Urothelium cell line (cell line): Measurements from ENCODE around the gene DHX40.
A peak's percentile ranks its signal among the peaks of the same experiment; 100 is the strongest.
"Not testable (repeated sequence)": the region's sequence is repeated elsewhere in the genome, so short reads cannot be mapped to it uniquely, and the experiment has no call there.

Experiments
- DNase-seq: peaks from one replicate; pipeline ENCODE4 v3.0.0; 2011; ENCODE audit warnings: low spot score, mixed read lengths
- FAIRE-seq: peaks from 2 replicates; lab custom pipeline; 2011; peaks lifted over from hg19 to GRCh38; lab: Jason Lieb, UNC

DHX40 gene

GRCh38 chr17:59558953-59559352 lies 6.5 kb upstream of the DHX40 start:
- no peak for FAIRE-seq
- no peak for DNase-seq

DNA sequence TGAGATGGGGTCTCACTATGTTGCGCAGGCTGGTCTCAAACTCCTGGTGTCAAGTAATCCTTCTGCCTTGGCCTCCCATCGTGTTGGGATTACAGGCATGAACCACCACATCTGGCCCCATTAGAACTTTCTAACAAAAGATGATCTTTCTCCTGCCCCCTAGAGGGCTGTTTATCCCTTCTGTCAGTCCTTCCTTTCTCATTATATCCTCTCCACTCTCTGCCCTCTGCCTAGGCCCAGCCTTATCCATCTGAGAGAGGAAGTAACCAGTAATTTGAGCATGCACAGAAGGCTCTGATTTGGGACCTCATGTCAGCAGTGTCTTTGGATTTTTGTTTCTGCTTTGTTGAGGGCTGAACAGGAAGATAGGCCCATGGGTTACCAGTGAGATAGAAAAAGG lies 4.4 kb upstream of the DHX40 start:
- FAIRE-seq (no peak), DNase-seq (peak; percentile 57)

- no peak for FAIRE-seq
These were observed 532 bp downstream of the DHX40 start for GRCh38 chr17:59565959-59566324.

GRCh38 chr17:59569151-59569550 lies 3.7 kb downstream of the DHX40 start:
- not testable (repeated sequence) for FAIRE-seq, DNase-seq

More at GRCh38 chr17:59565959-59566324, 532 bp downstream of the DHX40 start:
- peak; percentile 94 for DNase-seq

DNA sequence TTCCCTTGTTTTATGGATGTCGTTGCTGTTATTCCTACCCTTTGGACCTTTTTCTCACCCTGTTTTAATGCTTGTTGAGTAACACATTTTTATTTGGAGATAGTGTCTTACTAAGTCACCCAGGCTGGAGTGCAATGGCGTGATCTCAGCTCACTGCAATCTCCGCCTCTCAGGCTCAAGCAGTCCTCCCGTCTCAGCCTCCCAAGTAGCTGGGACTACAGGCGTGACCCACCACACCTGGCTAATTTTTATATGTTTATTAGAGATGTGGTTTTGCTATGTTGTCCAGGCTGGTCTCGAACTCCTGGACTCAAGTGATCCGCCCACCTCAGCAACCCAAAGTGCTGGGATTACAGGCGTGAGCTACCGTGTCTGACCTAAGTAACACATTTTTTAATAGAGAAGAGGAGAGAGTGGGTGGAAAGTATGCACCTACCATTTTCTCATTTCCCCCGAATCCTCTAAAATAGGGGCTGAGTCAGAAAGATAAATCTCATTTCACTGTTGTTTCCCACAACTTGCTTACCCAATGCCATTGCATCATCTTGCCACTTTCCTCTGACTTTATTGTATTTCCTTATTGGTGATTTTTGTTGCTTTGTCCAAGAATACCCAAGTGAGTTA lies 7.0 kb downstream of the DHX40 start:
- DNase-seq (no peak), FAIRE-seq (peak; percentile 89)

GRCh38 chr17:59584168-59584567 lies 18.8 kb downstream of the DHX40 start:
- FAIRE-seq = peak; percentile 86
- not testable (repeated sequence) for DNase-seq

DNA sequence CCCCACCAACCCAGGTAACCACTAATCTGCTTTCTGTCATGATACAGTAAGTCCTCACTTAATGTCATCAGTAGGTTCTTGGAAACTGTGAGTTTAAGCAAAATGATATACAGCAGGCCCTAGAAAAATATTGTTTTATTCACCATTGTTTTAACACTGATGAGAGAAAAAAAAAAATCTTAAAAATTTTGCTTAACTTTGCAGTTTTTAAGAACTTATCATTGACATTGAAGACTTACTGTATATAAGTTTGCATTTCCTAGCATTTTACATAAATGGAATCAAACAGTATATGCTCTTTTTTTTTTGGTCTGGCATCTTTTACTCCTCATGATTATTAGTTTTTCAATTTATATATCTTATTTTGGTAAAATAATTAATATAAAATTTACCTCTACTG lies 34.8 kb downstream of the DHX40 start:
- DNase-seq = no peak
- FAIRE-seq = no peak

DNA sequence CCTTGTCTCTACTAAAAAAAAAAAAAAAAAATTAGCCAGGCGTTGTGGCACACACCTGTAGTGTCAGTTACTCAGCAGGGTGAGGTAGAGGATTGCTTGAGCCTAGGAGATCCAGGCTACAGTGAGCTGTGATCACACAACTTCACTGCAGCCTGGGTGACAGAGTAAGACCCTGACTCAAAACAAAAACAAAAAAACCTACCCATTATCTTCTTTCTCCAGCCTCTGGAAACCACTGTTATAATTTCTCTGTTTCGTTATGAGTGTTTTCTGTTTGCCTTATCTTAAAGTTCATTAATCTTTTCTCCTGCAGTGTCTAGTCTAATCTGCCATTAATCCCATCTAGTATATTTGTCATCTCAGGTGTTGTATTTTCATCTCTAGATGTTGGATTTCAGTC lies 35.7 kb downstream of the DHX40 start:
- FAIRE-seq = no peak
- no peak for DNase-seq

DNA sequence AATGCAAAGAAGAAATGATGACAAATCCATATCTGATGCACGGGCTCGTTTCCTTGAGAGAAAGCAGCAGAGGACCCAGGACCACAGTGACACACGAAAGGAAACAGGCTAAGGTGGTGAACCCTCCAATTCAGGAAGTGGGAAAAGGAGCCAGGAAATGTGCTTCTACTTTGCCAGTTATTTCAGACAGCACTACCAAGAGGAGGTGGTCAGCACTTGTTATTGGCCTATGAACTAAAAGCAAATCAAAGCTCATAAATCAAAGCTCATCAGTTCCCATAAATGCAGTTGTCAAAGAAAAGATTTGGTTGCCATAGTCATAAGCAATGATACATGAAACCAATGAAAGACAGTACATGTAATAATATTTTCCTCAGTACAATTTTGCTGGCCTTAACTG lies 41.7 kb downstream of the DHX40 start:
- no peak for FAIRE-seq
- no peak for DNase-seq

DNA sequence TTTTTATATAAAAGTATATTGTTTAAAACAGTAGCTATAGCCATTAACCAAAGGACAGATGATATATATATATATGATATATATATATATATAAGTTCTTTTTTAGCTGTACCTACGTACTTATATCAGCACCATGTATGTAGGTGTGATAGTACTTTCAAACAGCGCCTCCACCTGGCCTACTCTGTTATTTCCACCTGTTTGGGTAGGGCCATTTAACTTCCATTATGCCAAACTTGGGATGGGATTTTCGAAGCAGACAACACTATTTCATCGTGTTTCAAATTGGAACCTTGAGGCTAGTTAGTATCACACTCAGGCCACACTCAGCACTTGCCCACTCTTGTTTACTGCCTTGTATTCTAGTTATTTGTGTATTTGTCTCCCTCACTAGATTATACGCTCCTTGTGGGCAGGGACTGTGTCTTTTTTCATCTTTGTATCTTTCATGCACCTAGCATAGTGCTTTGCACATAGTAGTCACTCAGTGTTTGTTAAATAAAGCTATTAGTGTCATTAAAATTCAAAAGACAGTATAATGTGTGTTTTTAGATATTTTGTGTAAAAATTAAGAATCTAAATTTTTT lies 42.5 kb downstream of the DHX40 start:
- DNase-seq (no peak), FAIRE-seq (no peak)

DNA sequence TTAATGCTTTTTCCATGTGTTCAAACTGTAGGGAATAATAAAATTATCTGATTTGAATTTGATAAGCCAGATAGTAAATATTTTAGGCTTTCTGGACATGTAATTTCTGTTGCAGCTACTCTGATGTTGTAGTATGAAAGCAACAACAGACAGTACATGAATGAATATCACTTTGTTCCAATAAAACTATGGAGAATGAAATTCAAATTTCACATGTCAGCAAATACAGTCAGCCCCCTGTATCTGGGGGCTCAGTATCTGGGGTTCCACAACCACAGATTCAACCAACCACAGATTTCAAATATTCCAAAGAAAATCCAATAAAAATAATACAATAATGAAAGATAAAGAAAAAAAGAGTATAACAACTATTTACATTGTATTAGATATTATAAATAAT lies 46.1 kb downstream of the DHX40 start:
- DNase-seq = no peak
- no peak for FAIRE-seq

DNA sequence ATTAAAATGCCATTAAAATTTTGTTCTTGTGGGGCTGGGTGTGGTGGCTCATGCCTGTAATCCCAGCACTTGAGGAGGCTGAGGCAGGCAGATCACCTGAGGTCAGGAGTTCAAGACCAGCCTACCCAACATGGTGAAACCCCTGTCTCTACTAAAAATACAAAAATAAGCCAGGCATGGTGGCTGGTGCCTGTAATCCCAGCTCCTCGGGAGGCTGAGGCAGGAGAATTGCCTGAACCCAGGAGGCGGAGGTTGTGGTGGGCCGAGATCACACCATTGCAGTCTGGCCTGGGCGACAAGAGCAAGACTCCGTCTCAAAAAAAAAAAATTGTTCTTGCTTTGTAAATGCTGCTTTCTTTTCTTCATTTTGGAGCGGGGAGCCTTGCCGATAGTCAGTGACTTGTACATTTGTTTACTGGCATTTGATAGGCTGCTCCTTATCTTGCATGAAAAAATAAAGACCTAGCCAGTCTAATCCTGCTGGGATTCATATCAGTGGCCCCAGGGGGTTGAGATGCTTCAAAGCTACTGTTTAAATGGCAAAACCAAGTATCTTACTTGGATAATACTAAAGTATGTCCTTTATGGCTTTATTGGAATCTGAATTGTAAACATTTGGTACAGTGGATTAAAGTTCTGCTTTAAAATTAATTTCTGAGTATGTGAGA lies 51.0 kb downstream of the DHX40 start:
- no peak for DNase-seq
- FAIRE-seq = no peak

DNA sequence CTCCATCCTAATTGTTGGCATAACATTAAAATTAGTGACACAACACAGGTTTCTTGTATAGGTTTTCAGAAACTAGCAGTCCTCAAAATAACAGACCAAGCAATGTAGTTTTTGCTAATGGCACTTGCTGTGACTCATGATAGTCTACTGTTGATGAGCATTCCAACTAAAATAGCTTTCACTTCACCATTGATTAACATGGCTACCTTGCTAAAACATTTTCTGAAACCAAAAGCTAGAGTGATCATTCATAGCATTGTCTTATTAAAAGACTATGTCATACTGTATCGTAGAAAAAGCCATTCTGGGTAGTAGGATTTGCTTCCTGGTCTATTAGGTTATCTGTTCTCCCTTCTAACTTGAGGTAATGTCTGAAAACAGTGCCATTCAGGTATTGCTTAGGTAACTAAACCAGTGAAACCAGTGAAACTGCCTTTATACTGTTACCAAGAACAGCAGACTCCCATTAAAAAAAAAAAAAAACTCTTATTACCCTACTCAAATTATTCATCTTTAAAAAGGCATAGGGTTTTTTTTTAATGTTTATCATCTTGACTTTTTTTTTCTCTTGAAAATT lies 51.8 kb downstream of the DHX40 start:
- DNase-seq (no peak), FAIRE-seq (peak; percentile 27)

- DNase-seq (no peak), FAIRE-seq (no peak)
These were observed 53.6 kb downstream of the DHX40 start for GRCh38 chr17:59619035-59619297.

DNA sequence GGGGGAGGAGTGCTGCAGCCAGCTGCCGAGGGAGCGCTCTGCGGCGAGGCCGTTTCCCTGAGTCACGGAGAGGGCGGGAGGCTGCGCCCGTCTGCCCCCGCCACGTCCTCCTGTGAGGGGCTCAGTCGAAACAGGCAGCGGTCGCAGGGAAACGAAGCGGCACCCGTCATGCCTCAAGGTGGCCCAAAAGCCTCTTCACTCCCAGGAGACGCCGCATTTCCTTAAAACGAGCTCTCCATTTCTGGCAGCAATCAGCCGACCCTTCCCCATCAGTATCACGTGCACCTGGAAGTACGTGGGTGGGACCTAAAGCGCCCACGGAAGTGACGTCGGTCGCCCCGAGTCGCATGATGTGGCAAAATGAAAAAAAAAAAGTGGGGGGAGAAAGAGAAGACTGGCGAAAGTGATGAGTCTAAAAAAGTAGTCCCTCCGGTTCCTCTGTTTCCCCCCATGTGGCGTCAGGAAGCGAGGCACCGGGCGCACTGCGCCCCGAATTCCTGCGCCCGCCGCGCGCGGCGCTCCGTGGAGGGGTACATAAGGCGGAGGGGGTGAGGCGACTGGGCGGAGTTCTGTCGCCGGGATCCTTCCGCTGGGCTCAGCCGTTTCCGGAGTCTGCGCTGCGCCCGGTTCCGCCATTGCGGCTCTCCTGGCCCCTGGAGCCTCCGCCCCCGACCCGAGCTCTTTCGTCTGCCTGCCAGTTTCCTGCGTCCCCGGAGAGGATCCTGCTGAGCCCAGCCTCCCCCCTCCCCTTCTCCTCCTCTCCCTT lies 54.1 kb downstream of the DHX40 start, which contains the start of gene CLTC:
TSS of gene CLTC (plus strand) at position 598 of the 766 bp plus-strand sequence. CDS start 237 bp downstream, outside the sequence.
- peak; percentile 94 for FAIRE-seq
- peak; percentile 99 for DNase-seq

- FAIRE-seq (no peak), DNase-seq (no peak)
These were observed 54.6 kb downstream of the DHX40 start for GRCh38 chr17:59620064-59620359.

DNA sequence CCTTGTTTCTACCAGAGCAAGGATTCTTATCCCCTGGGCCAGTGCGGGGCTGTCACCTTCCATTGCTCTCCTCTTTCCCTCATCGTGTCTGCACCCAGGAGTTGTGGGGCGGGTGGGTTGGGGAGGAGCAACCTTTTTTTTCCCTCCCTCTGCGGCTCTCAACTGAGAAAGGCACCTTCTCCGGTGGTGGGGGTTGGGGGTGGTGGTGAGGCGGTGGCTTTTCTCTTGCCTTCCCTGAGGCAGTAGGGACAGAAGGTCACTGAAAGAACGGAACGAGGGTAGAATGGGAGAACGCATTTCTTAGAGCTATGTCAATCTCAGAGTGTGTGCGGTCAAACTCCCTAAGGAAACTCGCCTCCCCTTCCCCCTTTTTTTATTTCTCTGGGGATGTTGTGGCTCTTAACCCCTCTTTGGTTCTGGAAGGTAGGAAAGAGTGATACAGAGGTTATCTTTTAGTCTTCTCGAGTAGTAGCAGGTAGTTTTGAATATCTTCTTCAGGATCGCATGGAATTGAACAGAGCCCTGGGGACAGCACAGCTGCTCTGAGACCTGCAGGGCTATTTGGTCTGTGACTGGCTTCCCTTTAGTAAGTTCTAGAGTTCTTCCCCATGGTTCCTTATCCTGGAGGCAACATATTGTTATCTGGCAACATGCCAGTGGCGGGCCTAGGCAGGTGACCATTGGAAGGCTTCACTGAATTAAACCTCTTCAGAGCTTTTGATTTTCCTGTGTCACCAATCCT lies 55.3 kb downstream of the DHX40 start:
- FAIRE-seq (no peak), DNase-seq (peak; percentile 83)

DNA sequence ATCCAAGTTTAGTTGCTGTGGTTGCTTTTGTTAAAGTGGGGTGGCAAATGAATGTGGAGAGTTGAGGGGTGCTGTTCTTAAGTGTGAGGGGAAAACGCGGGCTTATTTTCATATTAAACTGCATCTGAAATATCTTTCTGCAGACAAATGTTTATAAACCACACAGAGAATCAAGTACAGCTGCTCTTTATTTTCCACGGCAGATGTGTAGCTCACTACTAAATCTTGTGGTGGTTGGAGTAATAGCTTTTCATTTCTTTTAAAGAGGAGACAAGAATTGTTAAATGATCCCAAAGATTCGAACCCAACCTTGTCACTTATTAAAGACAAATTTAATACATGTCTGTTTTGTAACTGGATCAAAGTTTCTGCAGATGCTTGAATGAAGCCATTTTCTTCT lies 56.4 kb downstream of the DHX40 start:
- DNase-seq (no peak), FAIRE-seq (no peak)

- DNase-seq = no peak
- FAIRE-seq = no peak
These were observed 57.7 kb downstream of the DHX40 start for GRCh38 chr17:59623151-59623550.

- DNase-seq = no peak
- FAIRE-seq = no peak
These were observed 61.3 kb downstream of the DHX40 start for GRCh38 chr17:59626756-59627155.

DNA sequence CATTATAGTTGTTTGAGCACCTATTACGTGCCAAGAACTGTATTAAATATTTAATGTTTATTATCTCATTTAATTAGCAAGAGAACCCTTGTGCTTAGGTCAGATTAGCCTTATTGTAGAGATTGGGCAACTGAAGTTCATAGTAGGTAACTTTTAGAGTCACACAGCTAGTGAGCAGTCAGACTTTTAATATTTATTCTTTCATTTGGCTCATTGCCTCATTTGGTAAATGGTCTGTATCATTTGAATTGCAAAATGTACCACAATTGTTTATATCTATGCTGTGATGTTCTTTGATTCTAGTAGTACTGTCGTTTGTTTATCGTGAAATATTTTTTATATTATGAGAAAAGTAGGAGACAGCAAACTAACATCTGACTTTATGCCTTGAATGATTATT lies 61.9 kb downstream of the DHX40 start:
- DNase-seq = no peak
- FAIRE-seq = no peak
